ENCODE results near the gene PKP4.

PKP4 gene

GRCh38 chr2:158722266-158723105 is 265.7 kb downstream of the PKP4 start:
- no peak for TF ChIP-seq POLR2A (IDR thresholded peaks at IDR 0.05; ENCODE audit: low read depth, low read length)
- DNase-seq (ENCODE audit: insufficient read length, low spot score) (no peak), FAIRE-seq (no peak)

- DNase-seq (ENCODE audit: insufficient read length, low spot score) (no peak), FAIRE-seq (no peak)
- no peak for TF ChIP-seq POLR2A (IDR thresholded peaks at IDR 0.05; ENCODE audit: low read depth, low read length)
Measured at GRCh38 chr2:158723181-158723838, 266.6 kb downstream of the PKP4 start.

GRCh38 chr2:158723921-158724802 is 267.4 kb downstream of the PKP4 start:
- FAIRE-seq (no peak), DNase-seq (ENCODE audit: insufficient read length, low spot score) (peak; percentile 26)
- no peak for TF ChIP-seq POLR2A (IDR thresholded peaks at IDR 0.05; ENCODE audit: low read depth, low read length)

GRCh38 chr2:158724803-158725381 is 268.1 kb downstream of the PKP4 start:
- TF ChIP-seq POLR2A (IDR thresholded peaks at IDR 0.05; ENCODE audit: low read depth, low read length) = no peak
- FAIRE-seq (no peak), DNase-seq (ENCODE audit: insufficient read length, low spot score) (peak; percentile 25)

- no peak for FAIRE-seq
- TF ChIP-seq POLR2A (IDR thresholded peaks at IDR 0.05; ENCODE audit: low read depth, low read length) = no peak
- no peak for DNase-seq (ENCODE audit: insufficient read length, low spot score)
Measured at GRCh38 chr2:158725441-158725891, 268.7 kb downstream of the PKP4 start.

- no peak for TF ChIP-seq POLR2A (IDR thresholded peaks at IDR 0.05; ENCODE audit: low read depth, low read length)
- DNase-seq (ENCODE audit: insufficient read length, low spot score) = no peak
- FAIRE-seq = no peak
Measured at GRCh38 chr2:158726911-158727592, 270.3 kb downstream of the PKP4 start.

- FAIRE-seq = no peak
- no peak for TF ChIP-seq POLR2A (IDR thresholded peaks at IDR 0.05; ENCODE audit: low read depth, low read length)
- DNase-seq (ENCODE audit: insufficient read length, low spot score) = no peak
Measured at GRCh38 chr2:158728422-158728821, 271.7 kb downstream of the PKP4 start.

- DNase-seq (ENCODE audit: insufficient read length, low spot score) (no peak), FAIRE-seq (no peak)
- no peak for TF ChIP-seq POLR2A (IDR thresholded peaks at IDR 0.05; ENCODE audit: low read depth, low read length)
Measured at GRCh38 chr2:158729451-158729850, 272.7 kb downstream of the PKP4 start.

GRCh38 chr2:158729873-158730620 is 273.3 kb downstream of the PKP4 start:
- FAIRE-seq (no peak), DNase-seq (ENCODE audit: insufficient read length, low spot score) (no peak)
- no peak for TF ChIP-seq POLR2A (IDR thresholded peaks at IDR 0.05; ENCODE audit: low read depth, low read length)

GRCh38 chr2:158730621-158731140 is 273.9 kb downstream of the PKP4 start:
- no peak for TF ChIP-seq POLR2A (IDR thresholded peaks at IDR 0.05; ENCODE audit: low read depth, low read length)
- no peak for DNase-seq (ENCODE audit: insufficient read length, low spot score)
- FAIRE-seq = no peak

- no peak for TF ChIP-seq POLR2A (IDR thresholded peaks at IDR 0.05; ENCODE audit: low read depth, low read length)
- DNase-seq (ENCODE audit: insufficient read length, low spot score) = no peak
- no peak for FAIRE-seq
Measured at GRCh38 chr2:158731386-158731785, 274.6 kb downstream of the PKP4 start.

Data from H54 (cell line).